GM18505 (cell line): ENCODE data around the gene SLC25A45.

Experiments used
- ATAC-seq: cut with Tn5 transposase; IDR thresholded peaks from one replicate; pipeline ENCODE4 v1.9.1; 2021; ENCODE audit not compliant: unreplicated experiment
- POLR2A ChIP-seq: IDR thresholded peaks from 4 replicates; pipeline ENCODE4 v1.6.1; 2011; ENCODE audit warnings: borderline replicate concordance; ENCODE audit not compliant: insufficient read depth, insufficient read length; ENCODE audit errors: extremely low read depth

SLC25A45 gene

DNA sequence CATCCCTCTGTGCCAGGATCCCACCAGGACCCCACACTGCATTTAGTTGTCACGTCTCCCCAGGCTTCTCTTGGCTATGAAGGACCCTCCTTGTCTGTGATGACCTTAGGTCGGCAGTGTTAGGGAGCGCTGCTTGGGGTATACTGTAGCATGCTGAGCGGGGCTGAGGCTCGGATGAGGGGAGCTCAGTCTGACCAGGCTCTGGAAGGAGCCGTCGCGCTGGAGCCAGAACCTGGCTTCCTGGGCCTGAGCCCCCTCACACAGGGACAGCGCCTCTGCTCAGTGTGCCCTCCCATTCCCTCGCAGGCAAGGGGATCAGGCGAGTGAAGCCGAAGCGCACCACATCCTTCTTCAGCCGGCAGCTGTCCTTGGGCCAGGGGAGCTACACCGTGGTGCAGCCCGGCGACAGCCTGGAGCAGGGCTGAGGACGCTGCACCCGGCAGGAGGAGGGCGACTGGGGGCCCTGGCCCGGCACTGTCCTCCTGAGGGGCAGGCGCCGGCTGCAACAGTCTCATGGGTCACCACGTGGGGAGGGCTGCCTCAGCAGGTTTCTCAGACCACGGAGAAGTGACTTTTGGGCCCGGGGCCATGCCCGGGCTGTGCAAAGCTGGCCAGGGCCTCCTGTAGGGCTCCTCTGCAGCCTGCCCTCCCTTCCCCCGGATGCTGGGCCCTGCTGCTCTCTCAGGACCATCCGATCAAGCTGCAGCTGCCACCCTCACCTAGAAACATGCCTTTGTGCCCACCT lies 28.7 kb upstream of the SLC25A45 start:
- no peak for ATAC-seq
- TF ChIP-seq POLR2A, result no peak

DNA sequence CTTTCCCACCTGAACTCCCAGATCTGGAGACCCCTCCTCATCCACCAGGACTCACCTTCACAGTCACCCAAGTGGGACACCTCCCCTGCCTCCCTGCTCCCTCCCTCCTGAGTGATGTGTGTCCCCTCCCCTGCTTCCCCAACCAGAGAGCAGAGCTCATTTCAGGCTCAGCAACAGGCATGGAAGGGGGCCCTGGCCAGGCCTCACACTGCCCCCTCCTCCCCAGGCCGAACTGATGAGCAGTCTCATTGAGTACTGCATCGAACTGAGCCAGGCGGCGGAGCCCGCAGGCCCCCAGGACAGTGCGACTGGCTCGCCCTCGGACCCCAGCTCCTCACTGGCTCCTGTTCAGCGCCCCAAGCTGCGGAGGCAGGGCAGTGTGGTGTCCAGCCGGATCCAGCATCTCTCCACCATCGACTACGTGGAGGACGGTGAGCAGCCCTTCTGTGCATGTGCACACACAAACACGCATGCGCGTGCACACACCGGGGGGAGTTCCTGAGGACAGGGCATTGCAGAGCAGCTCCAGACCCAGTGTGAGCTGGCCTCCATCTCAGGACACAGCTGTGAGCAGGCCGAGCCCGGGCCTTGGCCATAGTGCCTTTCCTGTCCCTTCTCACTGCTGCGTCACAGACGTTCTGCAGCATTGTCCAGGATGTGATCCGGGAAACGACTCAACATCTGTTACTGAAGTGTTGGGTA lies 22.3 kb upstream of the SLC25A45 start:
- ATAC-seq, result no peak

DNA sequence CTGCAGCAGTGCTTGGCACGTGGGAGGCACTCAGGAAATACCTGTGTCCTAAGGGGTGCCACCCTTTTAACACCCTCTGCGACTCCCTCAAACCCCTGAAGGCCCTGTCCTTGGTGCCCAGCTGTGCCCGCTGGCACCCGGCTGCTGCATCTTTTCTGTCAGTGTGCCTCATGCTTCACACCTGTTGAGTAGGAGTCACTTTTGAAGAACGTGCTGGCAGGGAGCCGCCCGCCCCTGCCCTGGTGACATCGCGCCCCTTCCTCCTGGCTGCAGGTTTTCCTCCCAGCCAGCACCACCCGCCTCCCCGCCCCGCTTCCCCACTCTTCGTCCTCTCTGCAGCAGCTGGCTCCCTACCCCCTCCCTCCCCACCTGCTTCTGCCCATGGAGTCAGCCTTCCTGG lies 21.8 kb upstream of the SLC25A45 start:
- no peak for TF ChIP-seq POLR2A
- ATAC-seq, result no peak

More for the DNA sequence above, 22.3 kb upstream of the SLC25A45 start:
- no peak for TF ChIP-seq POLR2A

DNA sequence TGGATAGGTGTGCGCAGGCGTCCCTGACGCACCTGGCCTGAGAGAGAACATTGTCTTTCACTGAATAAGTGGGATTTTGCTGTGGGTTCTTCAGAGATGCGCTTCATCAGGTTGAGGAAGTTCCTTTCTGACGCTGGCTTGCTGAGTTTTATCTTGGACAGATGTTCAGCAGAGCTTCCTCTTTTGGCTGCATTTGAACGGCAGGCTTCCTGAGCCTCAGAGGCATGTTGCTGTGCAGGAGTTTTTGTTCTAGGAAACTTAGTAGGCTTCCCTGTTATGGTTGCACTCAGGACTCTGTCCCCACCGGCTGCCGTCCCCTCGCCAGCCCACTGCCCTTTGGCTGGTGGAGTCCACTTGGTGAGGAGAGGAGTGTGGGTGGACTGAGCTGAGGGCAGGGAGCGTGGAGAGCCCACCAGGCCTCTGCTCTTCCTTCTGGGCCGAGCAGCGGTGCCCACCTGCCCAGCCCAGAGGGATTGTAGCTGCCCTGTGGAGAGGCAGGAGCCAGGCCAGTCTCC lies 21.2 kb upstream of the SLC25A45 start:
- ATAC-seq, result no peak
- TF ChIP-seq POLR2A, result no peak

DNA sequence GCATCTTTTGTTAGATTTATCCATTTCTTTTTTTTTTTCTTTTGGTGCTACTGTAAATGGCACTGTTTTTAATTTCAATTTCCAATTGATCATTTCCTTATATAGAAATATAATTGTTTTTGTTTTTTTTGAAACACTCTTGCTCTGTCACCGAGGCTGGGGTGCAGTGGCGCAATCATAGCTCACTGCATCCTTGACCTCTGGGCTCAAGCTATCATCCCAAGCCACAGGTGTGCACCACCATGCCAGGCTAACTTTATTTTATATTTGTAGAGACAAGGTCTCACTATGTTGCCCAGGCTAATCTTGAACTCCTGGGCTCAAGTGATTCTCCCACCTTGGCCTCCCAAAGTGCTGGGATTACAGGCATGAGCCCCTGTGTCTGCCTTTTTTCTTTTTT lies 20.3 kb upstream of the SLC25A45 start:
- no peak for TF ChIP-seq POLR2A
- ATAC-seq, result no peak

DNA sequence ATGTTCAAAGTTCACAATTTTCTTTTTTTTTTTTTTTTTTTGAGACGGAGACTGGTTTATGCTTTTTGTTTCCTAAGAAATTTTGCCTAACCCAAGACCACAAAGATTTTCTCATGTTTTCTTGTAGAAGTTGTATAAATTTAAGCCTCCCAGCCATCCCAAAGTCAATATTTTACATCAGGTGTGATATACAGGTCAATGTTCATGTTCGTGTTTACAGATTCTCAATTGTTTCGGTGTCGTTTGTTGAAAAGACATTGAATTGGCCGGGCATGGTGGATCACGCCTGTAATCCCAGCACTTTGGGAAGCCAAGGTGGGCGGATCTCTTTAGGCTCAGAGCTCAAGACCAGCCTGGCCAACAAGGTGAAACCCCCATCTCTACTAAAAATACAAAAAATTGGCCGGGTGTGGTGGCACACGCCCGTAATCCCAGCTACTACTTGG lies 19.4 kb upstream of the SLC25A45 start:
- ATAC-seq, result no peak
- no peak for TF ChIP-seq POLR2A

DNA sequence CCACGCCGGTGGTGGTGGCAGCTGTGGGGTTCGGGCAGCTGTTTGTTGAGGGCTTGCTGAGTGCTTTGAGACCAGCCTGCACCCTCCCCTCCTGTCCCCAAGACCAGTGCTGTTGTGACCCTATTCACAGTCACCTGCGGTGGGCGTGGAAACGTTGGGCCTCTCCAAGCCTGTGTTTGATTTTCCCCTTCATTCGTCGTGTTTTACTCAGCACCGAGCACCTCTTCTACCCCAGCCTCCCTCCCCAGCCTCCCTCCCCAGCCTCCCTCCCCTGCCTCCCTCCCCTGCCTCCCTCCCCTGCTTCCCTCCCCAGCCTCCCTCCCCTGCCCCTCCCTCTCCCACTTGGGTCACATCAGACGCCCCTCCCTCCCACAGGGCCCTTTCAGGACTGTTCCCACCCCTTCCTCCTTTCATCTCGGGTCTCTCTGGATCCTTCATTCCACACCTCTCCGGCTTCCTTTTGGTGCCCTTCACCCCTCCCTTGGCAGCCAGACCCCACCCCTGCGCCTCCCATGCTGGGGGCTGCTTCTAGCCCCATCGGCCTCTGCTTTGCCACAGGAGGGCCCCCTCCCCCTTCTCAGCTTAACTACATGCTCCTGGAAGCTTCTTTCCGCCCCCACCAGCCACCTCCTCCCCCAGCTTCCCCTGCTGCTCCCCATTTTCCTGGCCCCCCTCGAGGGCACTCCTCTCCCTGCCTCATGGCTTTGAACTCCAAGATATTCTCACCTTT lies 18.8 kb upstream of the SLC25A45 start:
- no peak for ATAC-seq
- no peak for TF ChIP-seq POLR2A

DNA sequence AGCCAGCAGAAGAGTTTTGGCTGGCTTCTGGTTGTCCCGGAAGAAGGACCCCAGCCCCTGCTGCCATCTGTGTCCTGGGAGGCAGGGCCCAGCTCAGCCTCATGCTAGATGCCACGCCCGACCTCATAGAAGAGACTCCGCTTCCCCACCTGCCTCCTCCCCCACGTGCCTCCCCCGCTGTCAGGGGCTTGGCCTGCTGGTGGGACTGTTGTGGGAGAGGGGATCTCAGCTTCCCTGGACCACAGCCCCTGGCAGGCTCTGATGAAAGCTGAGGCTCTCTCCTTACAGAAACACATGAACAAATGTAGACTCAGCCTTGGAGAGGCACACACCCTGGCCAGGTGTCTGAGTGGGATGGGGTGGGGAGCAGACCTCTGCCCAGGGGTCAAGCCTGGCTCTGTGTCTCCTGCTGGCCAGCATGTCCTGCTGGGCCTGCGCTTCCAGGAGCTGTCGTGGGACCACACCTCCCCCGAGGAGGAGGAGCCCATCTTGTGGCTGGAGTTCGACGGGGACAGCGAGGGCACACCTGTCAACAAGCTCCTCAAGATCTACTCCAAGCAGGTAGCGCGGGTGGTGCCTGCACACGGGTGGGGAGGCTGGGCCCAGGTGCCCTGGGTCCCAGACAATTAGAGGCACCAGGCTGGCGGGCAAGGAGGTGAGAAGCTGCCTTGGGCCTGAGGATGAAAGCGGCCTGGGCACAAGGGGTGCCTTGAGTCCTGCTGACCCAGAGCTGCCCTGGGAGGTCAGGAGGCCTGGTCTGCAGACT lies 18.0 kb upstream of the SLC25A45 start:
- TF ChIP-seq POLR2A, result no peak
- no peak for ATAC-seq

DNA sequence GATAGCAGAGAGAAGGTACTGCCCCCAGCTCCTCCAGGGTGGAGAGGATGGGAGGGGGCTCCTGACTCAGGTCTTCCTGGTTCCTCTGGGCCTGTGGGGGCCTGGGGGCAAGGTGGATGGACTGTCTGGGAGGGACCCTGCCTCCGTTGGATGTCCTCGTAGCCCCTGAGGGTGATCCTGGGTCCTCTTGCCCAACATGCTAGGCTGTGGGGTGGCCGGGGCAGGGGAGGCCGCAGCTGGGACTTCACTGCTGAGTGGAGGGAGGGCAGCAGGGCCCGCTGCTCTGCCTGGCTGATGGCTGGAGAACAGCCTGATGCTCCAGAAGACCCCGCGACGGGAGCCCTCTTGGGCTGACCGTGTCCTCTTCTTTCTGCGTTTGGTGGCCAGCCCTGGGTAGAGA lies 17.4 kb upstream of the SLC25A45 start:
- no peak for ATAC-seq
- TF ChIP-seq POLR2A, result no peak

DNA sequence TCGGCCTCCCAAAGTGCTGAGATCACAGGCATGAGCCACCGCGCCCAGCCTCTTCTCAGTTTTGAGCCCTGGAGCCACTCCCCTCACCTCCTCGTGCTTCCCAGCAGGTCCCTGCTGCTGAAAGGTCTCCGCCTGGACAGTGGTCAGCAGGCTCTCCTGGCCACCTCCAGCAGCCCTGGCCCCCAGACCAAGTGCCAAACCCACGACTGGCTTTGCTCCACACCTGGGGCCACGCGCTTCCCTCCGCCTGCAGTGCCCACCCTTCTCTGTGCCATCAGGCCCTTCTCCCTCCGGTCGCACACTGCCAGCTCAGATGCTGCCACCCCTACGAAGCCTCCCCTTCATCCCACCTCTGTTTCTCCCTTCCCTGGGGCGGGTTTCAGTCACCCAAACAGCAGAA lies 16.8 kb upstream of the SLC25A45 start:
- TF ChIP-seq POLR2A, result no peak
- no peak for ATAC-seq

DNA sequence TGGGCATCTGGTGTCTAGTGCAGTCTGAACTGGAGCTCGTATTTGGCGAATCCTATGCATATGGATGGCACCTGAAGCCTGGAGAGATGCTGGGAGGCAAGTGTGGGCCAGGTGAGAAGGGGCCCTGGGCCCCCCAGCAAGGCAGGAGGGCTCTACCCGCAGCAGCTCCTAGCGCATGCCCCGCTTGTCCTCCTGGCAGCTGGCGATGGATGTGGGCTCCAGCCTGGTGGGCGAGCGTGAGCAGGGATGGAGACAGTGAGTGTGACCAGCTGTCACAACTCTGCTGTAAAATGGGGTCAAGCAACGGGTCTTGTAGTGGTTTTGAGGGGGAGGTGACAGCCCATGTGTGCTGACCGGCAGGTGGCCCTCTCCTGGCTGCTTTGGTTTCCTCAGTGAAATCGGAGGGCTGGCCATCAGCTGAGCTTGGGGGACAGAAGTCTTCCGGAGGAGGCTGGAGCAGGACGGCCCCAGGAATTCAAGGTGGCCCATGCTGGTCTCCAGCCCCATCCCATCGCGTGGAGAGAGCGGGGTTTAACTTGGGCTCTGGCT lies 16.0 kb upstream of the SLC25A45 start:
- no peak for ATAC-seq
- no peak for TF ChIP-seq POLR2A
